Measurements from ENCODE around the gene ABCF2.

Gene ABCF2

DNA sequence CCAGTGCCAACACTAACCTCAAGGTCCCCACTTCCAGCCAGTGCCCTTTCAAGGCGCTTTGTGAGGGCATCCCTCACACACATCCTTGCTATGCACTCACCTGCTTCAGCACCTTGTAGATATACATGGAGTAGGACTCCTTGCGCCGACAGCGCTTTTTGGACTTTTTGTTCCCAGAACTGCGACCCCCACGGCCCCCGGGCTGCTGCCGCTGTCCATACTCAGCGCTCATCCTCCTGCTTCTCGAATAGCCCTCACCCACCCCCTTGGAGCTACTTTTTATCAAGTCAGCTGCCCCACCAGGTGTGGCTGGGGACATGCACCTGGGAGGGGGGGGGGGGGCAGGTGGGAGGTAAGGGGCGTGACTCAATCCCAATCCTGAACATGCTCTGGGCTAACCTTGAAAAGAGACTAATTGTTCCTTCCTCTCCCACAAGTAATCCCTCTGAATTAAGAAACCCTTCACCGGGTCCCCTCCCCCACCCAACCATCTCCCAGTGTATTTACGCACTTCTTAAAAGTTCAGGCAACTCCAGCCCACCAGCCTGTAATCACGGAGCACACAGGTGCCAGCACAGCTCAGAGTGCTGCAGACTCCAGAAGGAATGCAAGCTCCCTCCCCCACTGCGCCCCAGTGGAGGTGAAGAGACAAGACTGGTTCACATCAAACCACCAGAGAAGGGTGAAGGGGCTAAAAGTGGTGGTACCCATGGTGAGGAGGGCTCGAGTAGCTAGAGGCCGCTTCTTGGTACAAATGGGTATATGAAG, 16.7 kb downstream of the ABCF2 start, which contains the start of gene H2BK1:
Gene H2BK1 (minus strand): TSS at position 402 of the 768 bp plus-strand sequence. CDS start 170 bp downstream, at position 232.
- Mint-ChIP-seq H3K36me3 (peaks cover 15% of the 10 kb centered on the region), H3K9me3 (no peaks in the 10 kb centered on the region), H3K27ac (no peak within 1 kb of the TSS), H3K4me1 (peaks cover 25% of the 10 kb centered on the region), H3K4me3 (no peak within 1 kb of the TSS), H3K27me3 (peaks cover 11% of the 10 kb centered on the region)
- DNase-seq: no peak
- CTCF ChIA-PET: no interaction called here

DNA sequence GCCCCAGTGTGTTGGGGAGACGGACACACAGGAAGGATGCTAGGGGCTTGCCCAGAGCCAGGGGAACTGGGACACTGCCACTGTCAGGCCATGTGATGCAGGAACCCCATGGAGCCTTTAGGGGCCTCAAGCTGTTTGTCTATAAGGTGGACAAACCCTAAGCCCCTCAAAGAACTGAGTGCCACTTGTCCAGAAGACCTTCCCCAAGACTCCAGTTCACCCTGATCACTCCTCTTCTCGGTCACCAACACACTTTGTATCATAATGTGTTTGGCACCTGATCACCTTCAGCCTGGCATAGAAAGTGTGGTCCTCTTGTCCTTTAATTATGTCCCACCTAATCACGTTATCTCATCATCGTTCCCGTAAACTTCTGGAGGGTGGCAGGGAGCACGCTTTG, 17.4 kb downstream of the ABCF2 start:
- no peaks in the 10 kb centered on the region for H3K9me3 Mint-ChIP-seq
- no peak for DNase-seq
- CTCF ChIA-PET: no interaction called here
- peaks cover 18% of the 10 kb centered on the region for H3K27me3 Mint-ChIP-seq
- H3K4me3 Mint-ChIP-seq: no peak overlapping the region
- H3K36me3 Mint-ChIP-seq: peaks cover 9% of the 10 kb centered on the region
- H3K4me1 Mint-ChIP-seq: peaks cover 25% of the 10 kb centered on the region
- no peak overlapping the region for H3K27ac Mint-ChIP-seq

DNA sequence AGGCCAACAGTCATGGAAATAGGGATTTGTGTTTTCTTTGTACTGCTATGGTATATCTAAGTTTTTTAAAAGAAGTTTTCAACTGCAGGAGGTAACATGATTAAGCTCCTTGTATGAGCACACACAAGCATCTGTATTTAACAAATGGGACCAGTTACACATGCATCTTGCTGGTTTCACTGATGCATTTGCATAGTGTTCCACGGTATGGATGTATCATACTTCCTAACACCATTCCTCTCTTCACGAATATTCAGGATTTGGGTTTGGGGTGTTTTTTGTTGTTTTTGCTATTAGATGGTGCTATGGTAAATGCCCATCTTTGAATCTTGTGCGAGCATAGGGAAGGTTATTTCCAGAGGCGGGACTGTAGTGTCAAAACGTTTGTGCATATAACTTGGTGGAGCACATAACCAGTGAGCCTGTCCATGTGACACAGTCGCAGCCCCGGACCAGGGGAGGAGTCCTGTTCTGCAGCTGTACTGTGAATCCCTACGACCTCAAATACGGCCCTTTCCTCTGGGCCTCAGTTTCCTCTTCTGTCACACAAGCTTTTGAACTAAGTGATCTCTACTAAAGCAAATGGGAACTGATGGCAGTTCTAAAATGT, 18.6 kb downstream of the ABCF2 start:
- Mint-ChIP-seq H3K4me3 (no peak overlapping the region), H3K9me3 (no peaks in the 10 kb centered on the region)

DNA sequence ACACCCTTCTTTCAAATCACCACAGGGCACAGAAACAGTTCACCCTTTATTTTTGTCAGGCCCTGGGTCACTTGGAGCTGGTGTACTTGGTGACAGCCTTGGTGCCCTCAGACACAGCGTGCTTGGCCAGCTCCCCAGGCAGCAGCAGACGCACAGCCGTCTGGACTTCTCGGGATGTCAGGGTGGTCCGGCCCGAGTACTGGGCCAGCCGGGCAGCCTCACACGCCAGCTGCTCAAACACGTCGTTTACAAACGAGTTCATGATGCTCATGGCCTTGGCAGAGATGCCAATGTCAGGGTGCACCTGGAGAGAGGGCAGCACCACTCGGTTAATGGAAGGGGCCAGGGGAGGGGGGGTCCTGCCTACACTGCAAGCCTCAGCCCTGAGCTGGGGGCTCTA, 19.2 kb downstream of the ABCF2 start:
- peaks cover 25% of the 10 kb centered on the region for H3K4me1 Mint-ChIP-seq
- peak overlapping the region; percentile 26 for H3K27ac Mint-ChIP-seq
- CTCF ChIA-PET: no interaction called here
- no peaks in the 10 kb centered on the region for H3K36me3 Mint-ChIP-seq
- no peak for DNase-seq
- no peak overlapping the region for H3K4me3 Mint-ChIP-seq
- no peaks in the 10 kb centered on the region for H3K9me3 Mint-ChIP-seq
- peaks cover 35% of the 10 kb centered on the region for H3K27me3 Mint-ChIP-seq

More for the DNA sequence above, 18.6 kb downstream of the ABCF2 start:
- Mint-ChIP-seq H3K27ac (no peak overlapping the region), H3K27me3 (peaks cover 30% of the 10 kb centered on the region), H3K36me3 (peaks cover 3% of the 10 kb centered on the region), H3K4me1 (peaks cover 25% of the 10 kb centered on the region)
- CTCF ChIA-PET: no interaction called here
- no peak for DNase-seq

DNA sequence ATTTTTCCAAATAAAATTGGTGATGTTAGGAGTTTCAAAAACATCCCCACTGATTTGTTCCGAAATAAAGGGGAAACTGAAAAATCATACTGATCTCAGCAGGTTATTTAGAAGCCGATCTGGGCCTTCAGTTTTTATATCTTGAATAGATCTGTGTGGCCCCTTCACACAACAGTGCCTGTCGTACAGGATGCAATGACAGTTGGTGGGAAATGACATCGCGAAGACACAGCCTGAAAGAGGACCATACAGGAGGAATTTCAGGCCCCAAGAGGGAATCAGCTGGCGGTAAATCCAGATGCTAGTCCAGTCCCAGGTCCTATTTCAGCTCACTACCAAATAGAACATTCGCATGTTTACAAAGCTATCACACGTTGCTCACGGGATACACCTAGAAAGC, 19.7 kb downstream of the ABCF2 start:
- Mint-ChIP-seq H3K27ac (peak overlapping the region; percentile 26), H3K36me3 (no peaks in the 10 kb centered on the region), H3K9me3 (no peaks in the 10 kb centered on the region), H3K4me1 (peaks cover 25% of the 10 kb centered on the region), H3K4me3 (no peak overlapping the region), H3K27me3 (peaks cover 40% of the 10 kb centered on the region)
- CTCF ChIA-PET: no interaction called here
- DNase-seq: peak; percentile 32

DNA sequence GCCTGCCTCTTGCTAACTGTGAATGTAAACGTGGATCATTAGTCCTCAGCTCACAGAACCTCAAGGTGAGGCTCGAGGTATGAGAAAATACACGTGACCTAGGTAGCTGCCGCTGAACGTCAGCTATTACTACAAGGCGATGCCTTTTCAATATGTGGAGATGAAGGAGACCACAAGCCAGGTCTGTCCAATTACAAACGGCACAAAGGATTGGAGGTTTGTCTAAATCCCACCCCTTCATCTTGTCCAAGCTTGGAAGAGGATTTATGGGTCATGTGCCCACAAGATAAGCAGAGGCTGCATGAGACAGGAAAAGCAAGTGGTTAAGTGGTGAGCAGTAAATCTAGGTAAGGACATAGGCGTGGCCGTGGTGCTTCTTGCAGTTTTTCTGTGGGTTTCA, 20.1 kb downstream of the ABCF2 start:
- Mint-ChIP-seq H3K9me3 (no peaks in the 10 kb centered on the region), H3K4me3 (no peak overlapping the region), H3K4me1 (peaks cover 25% of the 10 kb centered on the region), H3K27me3 (peaks cover 44% of the 10 kb centered on the region), H3K36me3 (no peaks in the 10 kb centered on the region), H3K27ac (peak overlapping the region; percentile 26)
- DNase-seq: peak; percentile 41
- CTCF ChIA-PET: interaction anchor here (0.5 kb wide), 1 partner anchor 55 kb away, joined by 3 read pairs; no protein-coding TSS in a partner anchor

DNA sequence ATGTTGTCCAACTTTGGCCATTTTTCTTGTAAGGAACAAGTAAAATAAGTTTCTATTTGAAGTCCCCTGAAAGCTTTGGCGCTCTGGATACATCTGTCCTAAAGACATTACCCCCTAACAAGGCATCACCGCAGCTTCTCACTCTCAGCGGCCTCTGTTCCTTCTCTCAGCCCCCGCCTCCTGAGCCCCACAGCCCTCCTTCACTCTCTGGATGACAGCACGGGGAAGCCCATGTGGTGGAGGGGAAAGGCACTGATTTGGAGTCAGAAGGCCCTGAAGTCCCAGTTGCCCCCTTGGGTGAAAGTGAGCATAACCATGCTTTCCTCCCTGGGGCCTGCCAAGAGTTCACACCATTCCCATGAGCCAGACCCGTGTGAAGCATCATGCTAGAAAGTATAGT, 21.3 kb downstream of the ABCF2 start:
- H3K36me3 Mint-ChIP-seq: no peaks in the 10 kb centered on the region
- H3K4me3 Mint-ChIP-seq: no peak overlapping the region
- no peaks in the 10 kb centered on the region for H3K9me3 Mint-ChIP-seq
- CTCF ChIA-PET: interaction anchor here (1.1 kb wide), 1 partner anchor 40 kb away, joined by 3 read pairs; no protein-coding TSS in a partner anchor
- peaks cover 56% of the 10 kb centered on the region for H3K27me3 Mint-ChIP-seq
- DNase-seq: no peak
- H3K4me1 Mint-ChIP-seq: peaks cover 25% of the 10 kb centered on the region
- H3K27ac Mint-ChIP-seq: peak overlapping the region; percentile 67

DNA sequence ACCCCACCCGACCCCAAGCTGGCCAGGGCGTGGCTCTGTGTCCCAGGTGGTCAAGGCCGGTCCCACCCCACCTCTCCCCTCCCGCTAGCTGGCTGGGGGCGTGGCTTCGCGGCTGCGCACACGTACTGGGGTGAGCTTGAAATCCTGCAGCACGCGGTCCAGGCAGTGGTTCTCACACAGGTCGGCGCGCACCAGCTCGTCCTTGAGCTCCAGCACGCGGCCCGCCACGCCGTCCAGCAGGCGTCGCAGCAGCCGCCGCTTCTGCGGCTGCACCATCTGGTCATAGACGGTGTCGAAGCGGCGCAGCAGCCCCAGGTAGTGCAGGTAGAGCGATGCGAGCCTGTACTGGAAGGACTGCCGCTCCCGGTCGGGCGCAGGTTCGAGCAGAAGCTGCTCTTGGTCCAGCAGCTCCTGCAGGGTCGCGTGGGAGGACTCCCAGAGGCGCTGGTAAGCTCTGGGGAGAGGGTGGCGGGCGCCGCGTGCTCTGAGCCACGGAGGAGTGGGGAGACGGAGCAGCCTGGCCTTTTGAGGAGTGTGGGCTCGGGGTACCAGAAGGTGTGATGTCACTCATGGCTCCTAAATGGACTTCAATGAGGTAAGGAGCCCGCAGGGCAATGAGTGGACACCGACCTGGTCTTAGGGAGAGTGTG, 22.5 kb downstream of the ABCF2 start:
- peaks cover 25% of the 10 kb centered on the region for H3K4me1 Mint-ChIP-seq
- H3K27ac Mint-ChIP-seq: no peak overlapping the region
- H3K9me3 Mint-ChIP-seq: no peaks in the 10 kb centered on the region
- H3K4me3 Mint-ChIP-seq: no peak overlapping the region
- H3K27me3 Mint-ChIP-seq: peaks cover 65% of the 10 kb centered on the region
- DNase-seq: no peak
- no peaks in the 10 kb centered on the region for H3K36me3 Mint-ChIP-seq
- CTCF ChIA-PET: interaction anchor here (1.1 kb wide), 1 partner anchor 41 kb away, joined by 3 read pairs; no protein-coding TSS in a partner anchor

DNA sequence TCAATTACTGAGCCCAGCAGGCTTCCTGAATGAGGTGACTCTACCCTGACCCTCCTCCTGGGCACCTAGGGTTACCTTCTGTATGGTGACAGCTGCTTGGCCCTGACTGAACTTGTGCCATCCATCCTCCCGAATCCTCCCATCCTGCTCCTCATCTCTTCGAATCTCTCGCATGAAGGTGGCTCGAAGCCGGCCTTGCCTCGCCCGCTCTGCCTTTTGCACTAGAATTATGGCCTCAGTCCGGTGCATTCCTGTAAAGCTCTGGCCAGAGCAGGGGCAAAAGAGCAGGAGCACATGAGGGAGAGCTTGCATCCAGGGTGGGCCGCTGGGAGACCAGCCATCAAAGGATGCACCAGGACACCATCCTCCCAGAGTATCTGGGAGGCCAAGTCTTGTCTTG, 24.2 kb downstream of the ABCF2 start:
- Mint-ChIP-seq H3K4me1 (peaks cover 19% of the 10 kb centered on the region), H3K27ac (no peak overlapping the region)

DNA sequence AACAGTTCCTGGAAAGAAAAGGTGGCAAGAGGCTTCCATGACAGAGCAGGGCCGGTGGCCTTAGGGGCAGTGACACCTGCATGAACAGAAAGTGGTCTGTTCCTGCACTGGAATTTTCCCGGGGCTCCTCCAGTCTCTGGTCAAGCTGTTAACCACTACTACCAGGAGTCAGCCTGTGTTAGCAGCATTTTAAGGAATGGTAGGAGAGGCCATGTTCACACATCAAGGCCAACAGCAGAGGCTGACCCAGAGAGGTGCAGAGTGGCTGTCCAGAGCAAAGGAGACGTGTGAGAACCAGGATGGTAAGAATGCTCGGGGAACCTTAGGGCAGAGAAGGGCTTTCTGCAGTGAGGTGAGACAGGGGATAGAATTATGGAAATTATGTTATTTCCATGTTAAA, 25.3 kb downstream of the ABCF2 start:
- H3K27ac Mint-ChIP-seq: no peak overlapping the region
- H3K4me3 Mint-ChIP-seq: no peak overlapping the region
- no peaks in the 10 kb centered on the region for H3K36me3 Mint-ChIP-seq
- H3K27me3 Mint-ChIP-seq: peaks cover 62% of the 10 kb centered on the region
- peaks cover 8% of the 10 kb centered on the region for H3K4me1 Mint-ChIP-seq
- DNase-seq: no peak
- CTCF ChIA-PET: no interaction called here
- no peaks in the 10 kb centered on the region for H3K9me3 Mint-ChIP-seq

More for the DNA sequence above, 24.2 kb downstream of the ABCF2 start:
- no peaks in the 10 kb centered on the region for H3K9me3 Mint-ChIP-seq
- CTCF ChIA-PET: interaction anchor here (1.3 kb wide), 1 partner anchor 14 kb away, joined by 3 read pairs; no protein-coding TSS in a partner anchor
- H3K4me3 Mint-ChIP-seq: no peak overlapping the region
- DNase-seq: no peak
- H3K36me3 Mint-ChIP-seq: no peaks in the 10 kb centered on the region
- peaks cover 62% of the 10 kb centered on the region for H3K27me3 Mint-ChIP-seq

DNA sequence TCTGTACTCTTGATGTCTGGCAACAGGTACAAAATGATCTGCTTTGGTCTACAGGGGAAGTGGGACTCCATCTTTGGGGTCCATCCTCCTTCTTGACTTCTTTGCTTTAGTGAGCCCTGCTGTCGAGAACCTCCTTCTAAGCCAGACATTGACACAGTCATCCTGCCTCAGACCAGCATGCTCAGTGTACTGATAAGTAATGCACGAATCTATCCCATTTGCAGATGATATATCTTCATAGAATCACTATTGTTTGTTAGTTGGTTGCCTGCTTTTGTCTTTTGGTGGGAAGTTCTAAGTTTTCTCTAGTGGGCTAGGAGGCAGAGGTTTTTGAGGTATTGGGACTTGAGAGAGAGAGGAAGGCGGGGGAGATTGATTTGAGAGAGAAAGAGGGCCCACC, 25.7 kb downstream of the ABCF2 start:
- CTCF ChIA-PET: no interaction called here
- H3K36me3 Mint-ChIP-seq: no peaks in the 10 kb centered on the region
- no peak overlapping the region for H3K4me3 Mint-ChIP-seq
- H3K9me3 Mint-ChIP-seq: no peaks in the 10 kb centered on the region
- H3K27ac Mint-ChIP-seq: no peak overlapping the region
- H3K4me1 Mint-ChIP-seq: peaks cover 4% of the 10 kb centered on the region
- peaks cover 62% of the 10 kb centered on the region for H3K27me3 Mint-ChIP-seq
- DNase-seq: no peak

DNA sequence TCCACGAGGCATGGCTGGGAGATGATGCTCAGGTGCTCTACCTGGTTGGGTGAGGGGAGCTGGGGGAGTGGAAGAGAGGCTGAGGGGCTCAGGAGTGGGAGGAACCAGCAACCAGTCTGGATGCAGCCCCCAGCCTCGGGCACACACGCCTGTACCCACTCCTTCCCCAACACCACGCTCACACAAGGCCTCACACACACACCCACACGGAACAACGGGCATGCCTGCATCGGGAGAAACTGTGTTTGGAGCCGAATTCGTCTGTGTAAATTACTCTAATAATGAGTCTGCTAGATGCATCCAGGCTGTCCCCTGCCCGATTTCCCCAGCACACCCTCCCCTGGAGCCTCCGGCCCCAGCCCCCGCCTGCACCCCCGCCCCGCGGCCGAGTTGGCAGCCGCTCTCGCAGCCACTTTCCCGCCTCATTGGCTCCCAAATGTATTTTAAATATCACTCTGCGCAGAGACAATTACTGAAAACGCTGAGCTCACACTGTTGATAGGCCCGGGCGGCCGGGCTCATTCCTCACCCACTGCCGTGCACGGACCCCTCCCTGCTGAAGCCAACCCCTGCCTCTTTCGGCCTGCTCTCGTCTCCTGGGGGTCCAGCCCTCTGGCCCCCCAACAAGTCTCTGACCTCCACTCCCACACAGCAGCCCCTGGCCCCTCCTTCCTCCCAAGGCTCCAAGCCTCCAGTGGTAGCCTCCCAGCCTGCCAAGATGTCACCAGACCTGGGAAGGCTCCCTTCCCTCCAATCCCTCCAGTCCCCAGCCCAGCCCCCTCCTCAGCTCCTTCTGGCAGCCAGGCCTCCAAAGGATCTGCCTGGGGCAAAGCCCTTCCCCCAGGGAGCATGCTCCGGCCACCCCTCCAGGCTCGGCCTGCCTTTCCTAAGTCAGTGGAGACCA, 27.8 kb downstream of the ABCF2 start:
- Mint-ChIP-seq H3K36me3 (no peaks in the 10 kb centered on the region), H3K27ac (no peak overlapping the region), H3K4me3 (no peak overlapping the region), H3K4me1 (peaks cover 3% of the 10 kb centered on the region), H3K27me3 (peaks cover 48% of the 10 kb centered on the region), H3K9me3 (no peaks in the 10 kb centered on the region)
- CTCF ChIA-PET: no interaction called here
- no peak for DNase-seq

DNA sequence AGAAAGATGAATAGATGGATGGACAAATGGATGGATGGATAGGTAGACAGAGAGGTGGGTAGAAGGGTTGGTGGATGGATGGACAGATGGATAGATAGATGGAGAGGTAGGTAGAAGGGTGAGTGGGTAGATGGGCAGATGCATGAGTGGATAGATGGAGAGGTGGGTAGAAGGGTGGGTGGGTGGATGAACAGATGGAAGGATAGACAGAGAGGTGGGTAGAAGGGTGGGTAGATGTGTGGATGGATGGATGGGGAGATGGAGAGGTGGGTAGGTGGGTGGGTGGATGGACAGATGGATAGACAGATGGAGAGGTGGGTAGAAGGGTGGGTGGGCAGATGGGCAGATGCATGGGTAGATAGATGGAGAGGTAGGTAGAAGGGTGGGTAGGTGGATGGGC, 29.1 kb downstream of the ABCF2 start:
- Mint-ChIP-seq H3K4me1 (peaks cover 7% of the 10 kb centered on the region), H3K36me3 (no peaks in the 10 kb centered on the region), H3K27ac (no peak overlapping the region), H3K4me3 (no peak overlapping the region), H3K9me3 (no peaks in the 10 kb centered on the region), H3K27me3 (peaks cover 47% of the 10 kb centered on the region)
- CTCF ChIA-PET: no interaction called here
- DNase-seq: no peak

Data from activated naive CD4-positive, alpha-beta T cell treated with anti-CD3 and anti-CD28 coated beads, Interleukin-2, amount 10 ng/mL, durations not matched to agents 7 days and 5 days (primary cell).